HepG2 (cell line): Measurements from ENCODE around the gene TTLL8. TPM values are rescaled to one million over a fixed set of nuclear protein-coding genes. Genes with fewer than 3 reads are reported as not detected.
A peak's percentile ranks its signal among the peaks of the same experiment; 100 is the strongest.

Experiments
- EEA1 ChIP-seq: sonication (generic); formaldehyde crosslinking; IDR thresholded peaks from 2 replicates; pipeline ENCODE4 v1.5.1; 2020; ENCODE audit warnings: mild to moderate bottlenecking, missing genetic modification reagents, borderline replicate concordance
- GABPB1 ChIP-seq: IDR thresholded peaks from 2 replicates; pipeline ENCODE4 v1.6.1; 2016; ENCODE audit warnings: mild to moderate bottlenecking, missing genetic modification reagents, moderate library complexity, missing compliant biosample characterization
- IRF1 ChIP-seq: sonication (generic); formaldehyde crosslinking; IDR thresholded peaks from 2 replicates; pipeline ENCODE4 v1.4.0; 2020; ENCODE audit warnings: low read depth, mild to moderate bottlenecking, missing genetic modification reagents
- MAFK ChIP-seq, 2 experiments: IDR thresholded peaks in 1 of 2; conservative IDR thresholded peaks in 1 of 2; 2 replicates each; pipeline ENCODE4 v1.6.1; 2011; ENCODE audit warnings: improper control_type of control experiment in 2 of 2, low read length in 2 of 2
- NR2F2 ChIP-seq: IDR thresholded peaks from 2 replicates; pipeline ENCODE4 v1.6.1; 2012; ENCODE audit warnings: low read depth, inconsistent platforms, borderline replicate concordance
- ZNF329 ChIP-seq: sonication (generic); formaldehyde crosslinking; IDR thresholded peaks from 2 replicates; pipeline ENCODE4 v1.9.0; 2021; ENCODE audit warnings: low read depth, mild to moderate bottlenecking, missing genetic modification reagents
- ZNF562 ChIP-seq: sonication (generic); formaldehyde crosslinking; IDR thresholded peaks from 2 replicates; pipeline ENCODE4 v1.8.0; 2022; ENCODE audit warnings: missing genetic modification reagents, borderline replicate concordance
- ZNF577 ChIP-seq: sonication (generic); formaldehyde crosslinking; IDR thresholded peaks from 2 replicates; pipeline ENCODE4 v1.4.0; 2020; ENCODE audit warnings: mild to moderate bottlenecking, low read depth, missing genetic modification reagents, borderline replicate concordance
- polyA plus RNA-seq, 8 experiments: library from polyadenylated mRNA; depleted of rRNA in 3 of 8; stranded (reverse) in 7 of 8; unstranded in 1 of 8; fragments of >200 nt; fragmentation: Illumina TruSeq in 4 of 8; extraction: Trizol in 4 of 8; gene quantifications; 2 replicates each; pipeline versions ENCODE4 v1.2.1 to v1.2.3, GENCODE V29; 2011 to 2016; ENCODE audit warnings: low read depth in 4 of 8, missing spikeins in 1 of 8, mixed read lengths in 1 of 8; ENCODE audit not compliant: insufficient read depth in 1 of 8
- total RNA-seq, 5 experiments: library from RNA; depleted of rRNA; stranded (reverse); fragments of >200 nt; fragmentation: Illumina TruSeq; extraction: Trizol; gene quantifications; 2 replicates each; pipeline ENCODE4 v1.2.3, GENCODE V29; 2016; ENCODE audit warnings: low read depth in 1 of 5
- TF ChIP-seq, protein P1 (sequence below): sonication (generic); formaldehyde crosslinking; IDR thresholded peaks from 2 replicates; pipeline ENCODE4 v1.9.0; 2021; ENCODE audit warnings: missing genetic modification reagents, mild to moderate bottlenecking, borderline replicate concordance
- TF ChIP-seq, protein P2 (sequence below): fragments of 450-650 bp; IDR thresholded peaks from 2 replicates; pipeline ENCODE4 v1.6.1; 2017; ENCODE audit warnings: mild to moderate bottlenecking
- TF ChIP-seq, protein P3 (sequence below): sonication (generic); formaldehyde crosslinking; conservative IDR thresholded peaks from 2 replicates; pipeline ENCODE4 v1.4.0; 2020; ENCODE audit warnings: missing genetic modification reagents
- TF ChIP-seq, protein P4 (sequence below): sonication (generic); formaldehyde crosslinking; conservative IDR thresholded peaks from 2 replicates; pipeline ENCODE4 v1.4.0; 2020; ENCODE audit warnings: mild to moderate bottlenecking, missing genetic modification reagents, moderate library complexity

Gene TTLL8
- total and polyA plus RNA-seq, 2 of the 13 experiments (the other 11 are each of a cell fraction or from before 2014, with no cell fraction given), result not detected

GRCh38 chr22:49970528-49971231 is 87.4 kb downstream of the TTLL8 start (continued):
- TF ChIP-seq, protein P1, sequence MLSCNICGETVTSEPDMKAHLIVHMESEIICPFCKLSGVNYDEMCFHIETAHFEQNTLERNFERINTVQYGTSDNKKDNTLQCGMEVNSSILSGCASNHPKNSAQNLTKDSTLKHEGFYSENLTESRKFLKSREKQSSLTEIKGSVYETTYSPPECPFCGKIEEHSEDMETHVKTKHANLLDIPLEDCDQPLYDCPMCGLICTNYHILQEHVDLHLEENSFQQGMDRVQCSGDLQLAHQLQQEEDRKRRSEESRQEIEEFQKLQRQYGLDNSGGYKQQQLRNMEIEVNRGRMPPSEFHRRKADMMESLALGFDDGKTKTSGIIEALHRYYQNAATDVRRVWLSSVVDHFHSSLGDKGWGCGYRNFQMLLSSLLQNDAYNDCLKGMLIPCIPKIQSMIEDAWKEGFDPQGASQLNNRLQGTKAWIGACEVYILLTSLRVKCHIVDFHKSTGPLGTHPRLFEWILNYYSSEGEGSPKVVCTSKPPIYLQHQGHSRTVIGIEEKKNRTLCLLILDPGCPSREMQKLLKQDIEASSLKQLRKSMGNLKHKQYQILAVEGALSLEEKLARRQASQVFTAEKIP (CRISPR knock-in tag), result no peak
- TF ChIP-seq, protein P2, sequence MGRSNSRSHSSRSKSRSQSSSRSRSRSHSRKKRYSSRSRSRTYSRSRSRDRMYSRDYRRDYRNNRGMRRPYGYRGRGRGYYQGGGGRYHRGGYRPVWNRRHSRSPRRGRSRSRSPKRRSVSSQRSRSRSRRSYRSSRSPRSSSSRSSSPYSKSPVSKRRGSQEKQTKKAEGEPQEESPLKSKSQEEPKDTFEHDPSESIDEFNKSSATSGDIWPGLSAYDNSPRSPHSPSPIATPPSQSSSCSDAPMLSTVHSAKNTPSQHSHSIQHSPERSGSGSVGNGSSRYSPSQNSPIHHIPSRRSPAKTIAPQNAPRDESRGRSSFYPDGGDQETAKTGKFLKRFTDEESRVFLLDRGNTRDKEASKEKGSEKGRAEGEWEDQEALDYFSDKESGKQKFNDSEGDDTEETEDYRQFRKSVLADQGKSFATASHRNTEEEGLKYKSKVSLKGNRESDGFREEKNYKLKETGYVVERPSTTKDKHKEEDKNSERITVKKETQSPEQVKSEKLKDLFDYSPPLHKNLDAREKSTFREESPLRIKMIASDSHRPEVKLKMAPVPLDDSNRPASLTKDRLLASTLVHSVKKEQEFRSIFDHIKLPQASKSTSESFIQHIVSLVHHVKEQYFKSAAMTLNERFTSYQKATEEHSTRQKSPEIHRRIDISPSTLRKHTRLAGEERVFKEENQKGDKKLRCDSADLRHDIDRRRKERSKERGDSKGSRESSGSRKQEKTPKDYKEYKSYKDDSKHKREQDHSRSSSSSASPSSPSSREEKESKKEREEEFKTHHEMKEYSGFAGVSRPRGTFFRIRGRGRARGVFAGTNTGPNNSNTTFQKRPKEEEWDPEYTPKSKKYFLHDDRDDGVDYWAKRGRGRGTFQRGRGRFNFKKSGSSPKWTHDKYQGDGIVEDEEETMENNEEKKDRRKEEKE, result no peak
- TF ChIP-seq MAFK (conservative IDR thresholded peaks at IDR 0.05 in 1 of 2, IDR thresholded peaks at IDR 0.05 in 1 of 2; ENCODE audit: low read length in 2 of 2) (peak; percentile 73 to 90), EEA1 (CRISPR knock-in tag) (no peak), NR2F2 (no peak), IRF1 (CRISPR knock-in tag) (0 out of 2 replicates have a peak, but pooled peaks have one; percentile 20), ZNF577 (CRISPR knock-in tag) (no peak), GABPB1 (CRISPR knock-in tag) (peak; percentile 64), ZNF562 (CRISPR knock-in tag) (no peak; the same call in 1 of the 2 replicates), ZNF329 (CRISPR knock-in tag) (no peak)
- TF ChIP-seq, protein P3, sequence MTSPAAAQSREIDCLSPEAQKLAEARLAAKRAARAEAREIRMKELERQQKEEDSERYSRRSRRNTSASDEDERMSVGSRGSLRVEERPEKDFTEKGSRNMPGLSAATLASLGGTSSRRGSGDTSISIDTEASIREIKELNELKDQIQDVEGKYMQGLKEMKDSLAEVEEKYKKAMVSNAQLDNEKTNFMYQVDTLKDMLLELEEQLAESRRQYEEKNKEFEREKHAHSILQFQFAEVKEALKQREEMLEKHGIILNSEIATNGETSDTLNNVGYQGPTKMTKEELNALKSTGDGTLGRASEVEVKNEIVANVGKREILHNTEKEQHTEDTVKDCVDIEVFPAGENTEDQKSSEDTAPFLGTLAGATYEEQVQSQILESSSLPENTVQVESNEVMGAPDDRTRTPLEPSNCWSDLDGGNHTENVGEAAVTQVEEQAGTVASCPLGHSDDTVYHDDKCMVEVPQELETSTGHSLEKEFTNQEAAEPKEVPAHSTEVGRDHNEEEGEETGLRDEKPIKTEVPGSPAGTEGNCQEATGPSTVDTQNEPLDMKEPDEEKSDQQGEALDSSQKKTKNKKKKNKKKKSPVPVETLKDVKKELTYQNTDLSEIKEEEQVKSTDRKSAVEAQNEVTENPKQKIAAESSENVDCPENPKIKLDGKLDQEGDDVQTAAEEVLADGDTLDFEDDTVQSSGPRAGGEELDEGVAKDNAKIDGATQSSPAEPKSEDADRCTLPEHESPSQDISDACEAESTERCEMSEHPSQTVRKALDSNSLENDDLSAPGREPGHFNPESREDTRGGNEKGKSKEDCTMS (CRISPR knock-in tag), result no peak
- TF ChIP-seq, protein P4, sequence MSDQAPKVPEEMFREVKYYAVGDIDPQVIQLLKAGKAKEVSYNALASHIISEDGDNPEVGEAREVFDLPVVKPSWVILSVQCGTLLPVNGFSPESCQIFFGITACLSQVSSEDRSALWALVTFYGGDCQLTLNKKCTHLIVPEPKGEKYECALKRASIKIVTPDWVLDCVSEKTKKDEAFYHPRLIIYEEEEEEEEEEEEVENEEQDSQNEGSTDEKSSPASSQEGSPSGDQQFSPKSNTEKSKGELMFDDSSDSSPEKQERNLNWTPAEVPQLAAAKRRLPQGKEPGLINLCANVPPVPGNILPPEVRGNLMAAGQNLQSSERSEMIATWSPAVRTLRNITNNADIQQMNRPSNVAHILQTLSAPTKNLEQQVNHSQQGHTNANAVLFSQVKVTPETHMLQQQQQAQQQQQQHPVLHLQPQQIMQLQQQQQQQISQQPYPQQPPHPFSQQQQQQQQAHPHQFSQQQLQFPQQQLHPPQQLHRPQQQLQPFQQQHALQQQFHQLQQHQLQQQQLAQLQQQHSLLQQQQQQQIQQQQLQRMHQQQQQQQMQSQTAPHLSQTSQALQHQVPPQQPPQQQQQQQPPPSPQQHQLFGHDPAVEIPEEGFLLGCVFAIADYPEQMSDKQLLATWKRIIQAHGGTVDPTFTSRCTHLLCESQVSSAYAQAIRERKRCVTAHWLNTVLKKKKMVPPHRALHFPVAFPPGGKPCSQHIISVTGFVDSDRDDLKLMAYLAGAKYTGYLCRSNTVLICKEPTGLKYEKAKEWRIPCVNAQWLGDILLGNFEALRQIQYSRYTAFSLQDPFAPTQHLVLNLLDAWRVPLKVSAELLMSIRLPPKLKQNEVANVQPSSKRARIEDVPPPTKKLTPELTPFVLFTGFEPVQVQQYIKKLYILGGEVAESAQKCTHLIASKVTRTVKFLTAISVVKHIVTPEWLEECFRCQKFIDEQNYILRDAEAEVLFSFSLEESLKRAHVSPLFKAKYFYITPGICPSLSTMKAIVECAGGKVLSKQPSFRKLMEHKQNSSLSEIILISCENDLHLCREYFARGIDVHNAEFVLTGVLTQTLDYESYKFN, result peak; percentile 81
